Stomach (tissue), 9 donors: ENCODE measurements around the gene CNNM4. TPM values are rescaled to one million over a fixed set of nuclear protein-coding genes. Genes with fewer than 3 reads are reported as not detected.

Source experiments
- DNase-seq, 2 donors: peaks; one replicate each; pipeline versions ENCODE4 v3.0.0 to v3.0.0-alpha.2; 2013 to 2019
- H3K27ac ChIP-seq, 5 donors: fragments of 200-600 bp in 4 of 5; sonication (generic) in 4 of 5; one replicate each; pipeline ENCODE4 v1.5.1; 2013 to 2019; ENCODE audit warnings: mild to moderate bottlenecking in 1 of 5, moderate library complexity in 1 of 5
- H3K27me3 ChIP-seq, 3 donors: fragments of 200-600 bp; sonication (generic); one replicate each; pipeline ENCODE4 v1.5.1; 2017 to 2019; ENCODE audit warnings: mixed run types in 1 of 3
- H3K36me3 ChIP-seq, 4 donors: fragments of 200-600 bp; sonication (generic); 1 replicate in 3 of 4; 2 replicates in 1 of 4; pipeline ENCODE4 v1.5.1; 2016 to 2019
- H3K4me1 ChIP-seq, 4 donors: fragments of 200-600 bp; sonication (generic); one replicate each; pipeline ENCODE4 v1.5.1; 2016 to 2019
- H3K4me3 ChIP-seq, 4 donors: fragments of 200-600 bp; sonication (generic) in 3 of 4; one replicate each; pipeline ENCODE4 v1.5.1; 2016 to 2019; ENCODE audit warnings: mild to moderate bottlenecking in 1 of 4
- H3K9me3 ChIP-seq, 4 donors: fragments of 200-600 bp; sonication (generic); one replicate each; pipeline ENCODE4 v1.5.1; 2016 to 2019
- EP300 ChIP-seq: sonication (generic); formaldehyde crosslinking; IDR thresholded peaks from one replicate; pipeline ENCODE4 v1.6.1; 2017; ENCODE audit warnings: antibody characterized with exemption
- POLR2A ChIP-seq, 4 donors: fragments of 450-650 bp; IDR thresholded peaks; one replicate each; pipeline ENCODE4 v1.6.1; 2016; ENCODE audit warnings: antibody characterized with exemption in 4 of 4, control low read depth in 2 of 4, mild to moderate bottlenecking in 1 of 4, moderate library complexity in 1 of 4
- POLR2AphosphoS5 ChIP-seq, 3 donors: sonication (generic); formaldehyde crosslinking; IDR thresholded peaks; one replicate each; pipeline ENCODE4 v1.6.1; 2016; ENCODE audit warnings: antibody characterized with exemption in 3 of 3
- WGBS, 5 donors: extraction: QIAGEN DNeasy Blood & Tissue Kit in 3 of 5; methylation state at CpG; one replicate each; pipeline versions ENCODE4 v1.1.5 to v1.1.7; 2013 to 2018; 5-methylcytosine and 5-hydroxymethylcytosine counted together
- intact Hi-C: fragments of 100-400 bp; cut with DNase I; formaldehyde crosslinking; loops from one replicate; pipeline ENCODE4 v1.15.1; 2023; ENCODE audit warnings: low total_unique reads
- polyA plus RNA-seq, 3 donors: library from polyadenylated mRNA; stranded (reverse); fragments of 200-250 nt; gene quantifications; one replicate each; pipeline ENCODE4 v1.2.3, GENCODE V29; 2013
- total RNA-seq, 5 donors: library from RNA; depleted of rRNA; stranded (reverse); fragments of >200 nt; gene quantifications; one replicate each; pipeline versions ENCODE4 v1.1.0 to v1.2.3, GENCODE V29; 2014 to 2016
- TF ChIP-seq, protein P1 (sequence below), 7 experiments: fragments of 450-650 bp in 4 of 7; fragments of 200-600 bp in 3 of 7; sonication (generic) in 3 of 7; IDR thresholded peaks; one replicate each; pipeline ENCODE4 v1.5.1; 2016 to 2019; ENCODE audit warnings: antibody characterized with exemption in 7 of 7, control low read depth in 2 of 7, mild to moderate bottlenecking in 1 of 7
- donor health status: healthy with polysubstance abuse.
- donor health status: Bipolar disorder and iron deficiency.
- donor health status: healthy.

Gene CNNM4
- total and polyA plus RNA-seq, 8 donors, result 1.2 to 26.6 (median 2.8) TPM

- Histone ChIP-seq H3K4me3 (no peak overlapping the region), H3K36me3 (peaks cover 4 to 35% (median 24%) of the 10 kb centered on the region in 4 donors), H3K27me3 (no peaks in the 10 kb centered on the region), H3K4me1 (peaks cover 11 to 19% (median 17%) of the 10 kb centered on the region in 4 donors), H3K9me3 (no peaks in the 10 kb centered on the region), H3K27ac (no peak overlapping the region)
- no peak for TF ChIP-seq POLR2AphosphoS5 (IDR thresholded peaks at IDR 0.05)
- TF ChIP-seq, protein P1, sequence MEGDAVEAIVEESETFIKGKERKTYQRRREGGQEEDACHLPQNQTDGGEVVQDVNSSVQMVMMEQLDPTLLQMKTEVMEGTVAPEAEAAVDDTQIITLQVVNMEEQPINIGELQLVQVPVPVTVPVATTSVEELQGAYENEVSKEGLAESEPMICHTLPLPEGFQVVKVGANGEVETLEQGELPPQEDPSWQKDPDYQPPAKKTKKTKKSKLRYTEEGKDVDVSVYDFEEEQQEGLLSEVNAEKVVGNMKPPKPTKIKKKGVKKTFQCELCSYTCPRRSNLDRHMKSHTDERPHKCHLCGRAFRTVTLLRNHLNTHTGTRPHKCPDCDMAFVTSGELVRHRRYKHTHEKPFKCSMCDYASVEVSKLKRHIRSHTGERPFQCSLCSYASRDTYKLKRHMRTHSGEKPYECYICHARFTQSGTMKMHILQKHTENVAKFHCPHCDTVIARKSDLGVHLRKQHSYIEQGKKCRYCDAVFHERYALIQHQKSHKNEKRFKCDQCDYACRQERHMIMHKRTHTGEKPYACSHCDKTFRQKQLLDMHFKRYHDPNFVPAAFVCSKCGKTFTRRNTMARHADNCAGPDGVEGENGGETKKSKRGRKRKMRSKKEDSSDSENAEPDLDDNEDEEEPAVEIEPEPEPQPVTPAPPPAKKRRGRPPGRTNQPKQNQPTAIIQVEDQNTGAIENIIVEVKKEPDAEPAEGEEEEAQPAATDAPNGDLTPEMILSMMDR (IDR thresholded peaks at IDR 0.05), result no peak
- no peak for TF ChIP-seq POLR2A (IDR thresholded peaks at IDR 0.05)
- no peak for TF ChIP-seq EP300
- no peak for DNase-seq
- WGBS, 5 donors, result 82 to 87% (median 85%) methylated on average over 15 to 16 of the region's 16 CpGs
- intact Hi-C loops, result no loop called here
Observed at GRCh38 chr2:96841701-96842495, 81.2 kb downstream of the CNNM4 start.

DNA sequence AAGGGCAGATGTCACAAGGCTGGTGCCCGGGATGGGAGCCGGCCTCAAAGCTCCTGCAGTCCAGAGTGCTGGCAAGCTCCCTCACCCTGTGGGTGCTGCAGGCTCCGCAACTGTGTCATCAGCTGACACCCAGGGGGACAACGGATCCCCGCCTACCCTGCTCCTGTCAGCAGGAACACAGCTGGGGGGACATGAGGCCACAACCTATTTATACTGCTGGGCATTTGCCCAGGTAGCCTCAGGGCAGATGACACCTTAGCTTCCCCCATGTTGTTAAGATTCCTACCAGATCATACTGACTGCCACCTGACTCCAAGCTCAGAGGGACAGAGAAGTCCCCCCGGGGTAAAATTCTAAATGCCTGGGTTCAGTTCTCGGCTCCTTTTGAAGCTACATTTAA lies 81.9 kb downstream of the CNNM4 start:
- TF ChIP-seq EP300, result no peak
- no peak for TF ChIP-seq POLR2A (IDR thresholded peaks at IDR 0.05)
- TF ChIP-seq POLR2AphosphoS5 (IDR thresholded peaks at IDR 0.05), result no peak
- TF ChIP-seq, protein P1 (IDR thresholded peaks at IDR 0.05), result no peak
- Histone ChIP-seq H3K36me3 (peaks cover 6 to 40% (median 28%) of the 10 kb centered on the region in 4 donors), H3K9me3 (no peaks in the 10 kb centered on the region), H3K27ac (no peak overlapping the region), H3K4me3 (no peak overlapping the region), H3K27me3 (no peaks in the 10 kb centered on the region), H3K4me1 (peaks cover 11 to 19% (median 17%) of the 10 kb centered on the region in 4 donors)
- intact Hi-C loops, result no loop called here
- 82 to 93% (median 89%) methylated on average over 6 to 7 of the region's 7 CpGs for WGBS, 5 donors
- no peak for DNase-seq

DNA sequence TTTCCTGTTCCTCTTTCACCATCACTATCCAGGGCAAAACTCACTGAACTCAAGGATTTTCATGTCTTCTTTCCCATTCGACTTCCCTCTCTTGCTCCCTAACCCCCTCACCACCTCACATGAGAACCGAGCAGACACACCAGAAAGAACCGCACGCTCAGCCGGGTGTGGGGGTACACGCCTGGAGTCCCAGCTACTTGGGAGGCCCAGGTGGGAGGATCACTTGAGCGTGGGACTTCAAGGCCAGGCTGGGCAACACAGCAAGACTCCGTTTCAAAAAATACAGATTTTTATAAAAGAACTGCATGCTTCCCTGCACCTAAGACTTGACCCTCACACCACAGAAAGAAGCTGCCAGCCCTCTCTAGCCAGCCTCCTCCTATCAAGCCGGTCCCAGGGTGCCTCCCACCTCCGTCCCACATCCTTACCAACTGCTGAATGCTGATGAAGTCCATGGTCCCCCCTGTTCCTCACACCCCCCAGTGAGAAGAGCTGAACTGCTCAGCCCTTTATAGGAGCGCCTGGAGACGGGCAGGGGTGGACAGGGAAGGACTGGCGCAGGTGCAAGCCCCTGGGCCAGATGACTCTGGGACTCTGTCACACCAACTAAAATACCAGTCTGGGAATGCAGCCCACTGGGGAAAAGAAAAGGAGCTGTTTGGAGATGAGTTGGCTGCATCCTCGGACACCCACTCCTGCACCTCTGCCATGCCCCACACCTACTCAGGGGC lies 83.0 kb downstream of the CNNM4 start, which contains the start of gene ANKRD23:
ANKRD23 (minus strand) TSS at position 484 of the 731 bp plus-strand sequence; CDS start at position 455, 29 bp downstream.
- Histone ChIP-seq H3K4me3 (no peak within 1 kb of the TSS), H3K9me3 (no peaks in the 10 kb centered on the region), H3K4me1 (peaks cover 11 to 16% (median 15%) of the 10 kb centered on the region in 4 donors), H3K36me3 (peaks cover 14 to 40% (median 33%) of the 10 kb centered on the region in 4 donors), H3K27ac (no peak within 1 kb of the TSS), H3K27me3 (no peaks in the 10 kb centered on the region)
- 93 to 97% (median 95%) methylated on average over 13 to 14 of the region's 14 CpGs for WGBS, 5 donors
- TF ChIP-seq POLR2A (IDR thresholded peaks at IDR 0.05) (no peak), POLR2AphosphoS5 (IDR thresholded peaks at IDR 0.05) (no peak), EP300 (no peak)
- TF ChIP-seq, protein P1 (IDR thresholded peaks at IDR 0.05), result no peak
- DNase-seq, result no peak
- intact Hi-C loops, result no loop called here

GRCh38 chr2:96844405-96844808 lies 83.7 kb downstream of the CNNM4 start:
- Histone ChIP-seq H3K36me3 (peaks cover 14 to 47% (median 40%) of the 10 kb centered on the region in 4 donors), H3K27ac (no peak overlapping the region), H3K9me3 (no peaks in the 10 kb centered on the region), H3K27me3 (no peaks in the 10 kb centered on the region), H3K4me1 (peaks cover 5 to 9% (median 8%) of the 10 kb centered on the region in 4 donors), H3K4me3 (no peak overlapping the region)
- WGBS, 5 donors, result 86 to 92% (median 88%) methylated on average over 11 to 17 of the region's 17 CpGs
- no peak for DNase-seq
- TF ChIP-seq, protein P1 (IDR thresholded peaks at IDR 0.05), result no peak
- TF ChIP-seq POLR2AphosphoS5 (IDR thresholded peaks at IDR 0.05), result no peak
- no peak for TF ChIP-seq POLR2A (IDR thresholded peaks at IDR 0.05)
- TF ChIP-seq EP300, result no peak
- intact Hi-C loops, result no loop called here
